Thoracic aorta (tissue), 2 donors: ENCODE data around the gene CLSTN2. TPM values are rescaled to one million over a fixed set of nuclear protein-coding genes. Genes with fewer than 3 reads are reported as not detected.

Source experiments
- ATAC-seq: fragments of 150-250 bp; one replicate; pipeline ENCODE4 v1.8.0; 2017; ENCODE audit warnings: low read depth; ENCODE audit not compliant: insufficient number of reproducible peaks, low FRiP score
- DNase-seq: peaks from one replicate; pipeline ENCODE4 v3.0.0-alpha.2; 2020; ENCODE audit warnings: low spot score
- H3K27ac ChIP-seq, 2 donors: fragments of 200-600 bp; sonication (generic); 1 replicate in 1 of 2; 2 replicates in 1 of 2; pipeline ENCODE4 v1.5.1; 2016; ENCODE audit warnings: mild to moderate bottlenecking in 2 of 2, moderate library complexity in 2 of 2
- H3K27me3 ChIP-seq: fragments of 200-600 bp; sonication (generic); replicated peaks from 2 replicates; pipeline ENCODE4 v1.6.0; 2016; ENCODE audit warnings: mild to moderate bottlenecking; ENCODE audit not compliant: insufficient read depth
- H3K36me3 ChIP-seq: fragments of 200-600 bp; sonication (generic); one replicate; pipeline ENCODE4 v1.5.1; 2016
- H3K4me1 ChIP-seq, 2 donors: fragments of 200-600 bp; sonication (generic); 1 replicate in 1 of 2; 2 replicates in 1 of 2; pipeline versions ENCODE4 v1.5.1 to v1.6.0; 2016; ENCODE audit warnings: low read depth in 2 of 2, mild to moderate bottlenecking in 1 of 2; ENCODE audit not compliant: control insufficient read depth in 1 of 2
- H3K4me3 ChIP-seq: fragments of 200-600 bp; sonication (generic); 2 replicates; pipeline ENCODE4 v1.5.1; 2016; ENCODE audit warnings: mild to moderate bottlenecking
- H3K9me3 ChIP-seq: fragments of 200-600 bp; sonication (generic); 2 replicates; pipeline ENCODE4 v1.5.1; 2016
- total RNA-seq, 2 donors: library from RNA; depleted of rRNA; stranded (reverse); fragments of >200 nt; gene quantifications; one replicate each; pipeline versions ENCODE4 v1.1.0 to v1.2.3, GENCODE V29; 2016
- TF ChIP-seq, protein P1 (sequence below): fragments of 200-600 bp; sonication (generic); IDR thresholded peaks from one replicate; pipeline ENCODE4 v1.5.1; 2019; ENCODE audit warnings: antibody characterized with exemption

CLSTN2 gene
- total RNA-seq, 2 donors from 2014 or later = 7.6 to 15.7 TPM

DNA sequence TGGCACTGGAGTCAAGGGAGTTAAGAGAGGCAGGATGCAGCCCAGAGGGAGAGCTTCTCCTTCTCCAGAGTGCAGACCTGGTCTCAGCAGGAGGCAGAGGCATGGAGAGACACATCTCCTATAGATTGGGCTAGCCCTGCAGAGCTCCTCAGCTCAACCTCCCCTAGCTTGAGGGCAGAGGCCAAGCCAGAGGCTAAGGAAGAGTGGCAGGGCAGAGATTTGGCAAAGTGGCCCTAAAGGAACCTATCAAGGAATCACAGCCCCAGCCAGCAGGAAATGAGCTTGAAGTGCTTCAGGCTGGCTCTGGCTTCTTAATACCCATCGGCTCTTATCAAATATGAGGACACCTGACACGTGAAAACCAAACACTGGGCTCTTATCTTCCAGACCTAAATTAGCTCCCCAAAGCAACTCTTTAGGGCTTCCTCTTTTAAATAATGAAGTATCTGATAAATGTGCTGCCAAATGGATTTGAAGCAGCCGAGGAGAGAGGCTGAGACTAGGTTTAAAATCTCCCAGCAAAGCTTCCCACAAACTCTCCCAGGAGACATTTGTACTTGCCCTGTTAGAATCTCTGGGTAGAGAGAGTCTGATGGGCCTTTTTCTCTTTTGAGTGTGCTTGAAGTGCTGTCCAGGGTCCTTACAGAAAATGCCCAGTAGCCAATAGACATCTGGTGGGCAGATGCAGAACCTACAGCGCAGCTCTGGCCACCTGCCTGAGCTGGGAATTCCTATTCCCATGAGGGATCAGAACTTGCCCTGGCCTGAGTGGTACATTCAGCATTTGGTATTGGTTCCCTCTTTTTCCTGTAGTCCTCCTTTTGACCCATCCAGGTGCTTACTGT is 271.4 kb downstream of the CLSTN2 start:
- Histone ChIP-seq H3K27ac (no peak overlapping the region), H3K4me3 (no peak overlapping the region), H3K9me3 (no peaks in the 10 kb centered on the region), H3K4me1 (no peaks in the 10 kb centered on the region), H3K36me3 (no peaks in the 10 kb centered on the region), H3K27me3 (no peaks in the 10 kb centered on the region)
- TF ChIP-seq, protein P1, sequence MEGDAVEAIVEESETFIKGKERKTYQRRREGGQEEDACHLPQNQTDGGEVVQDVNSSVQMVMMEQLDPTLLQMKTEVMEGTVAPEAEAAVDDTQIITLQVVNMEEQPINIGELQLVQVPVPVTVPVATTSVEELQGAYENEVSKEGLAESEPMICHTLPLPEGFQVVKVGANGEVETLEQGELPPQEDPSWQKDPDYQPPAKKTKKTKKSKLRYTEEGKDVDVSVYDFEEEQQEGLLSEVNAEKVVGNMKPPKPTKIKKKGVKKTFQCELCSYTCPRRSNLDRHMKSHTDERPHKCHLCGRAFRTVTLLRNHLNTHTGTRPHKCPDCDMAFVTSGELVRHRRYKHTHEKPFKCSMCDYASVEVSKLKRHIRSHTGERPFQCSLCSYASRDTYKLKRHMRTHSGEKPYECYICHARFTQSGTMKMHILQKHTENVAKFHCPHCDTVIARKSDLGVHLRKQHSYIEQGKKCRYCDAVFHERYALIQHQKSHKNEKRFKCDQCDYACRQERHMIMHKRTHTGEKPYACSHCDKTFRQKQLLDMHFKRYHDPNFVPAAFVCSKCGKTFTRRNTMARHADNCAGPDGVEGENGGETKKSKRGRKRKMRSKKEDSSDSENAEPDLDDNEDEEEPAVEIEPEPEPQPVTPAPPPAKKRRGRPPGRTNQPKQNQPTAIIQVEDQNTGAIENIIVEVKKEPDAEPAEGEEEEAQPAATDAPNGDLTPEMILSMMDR = no peak
- DNase-seq = no peak
- no peak for ATAC-seq

GRCh38 chr3:140207541-140207940 is 272.6 kb downstream of the CLSTN2 start:
- no peaks in the 10 kb centered on the region for H3K9me3 ChIP-seq
- no peak overlapping the region for H3K27ac ChIP-seq
- no peaks in the 10 kb centered on the region for H3K36me3 ChIP-seq
- no peak for ATAC-seq
- no peak overlapping the region for H3K4me3 ChIP-seq
- no peak for DNase-seq
- no peaks in the 10 kb centered on the region for H3K27me3 ChIP-seq
- TF ChIP-seq, protein P1 = no peak
- H3K4me1 ChIP-seq = no peaks in the 10 kb centered on the region

DNA sequence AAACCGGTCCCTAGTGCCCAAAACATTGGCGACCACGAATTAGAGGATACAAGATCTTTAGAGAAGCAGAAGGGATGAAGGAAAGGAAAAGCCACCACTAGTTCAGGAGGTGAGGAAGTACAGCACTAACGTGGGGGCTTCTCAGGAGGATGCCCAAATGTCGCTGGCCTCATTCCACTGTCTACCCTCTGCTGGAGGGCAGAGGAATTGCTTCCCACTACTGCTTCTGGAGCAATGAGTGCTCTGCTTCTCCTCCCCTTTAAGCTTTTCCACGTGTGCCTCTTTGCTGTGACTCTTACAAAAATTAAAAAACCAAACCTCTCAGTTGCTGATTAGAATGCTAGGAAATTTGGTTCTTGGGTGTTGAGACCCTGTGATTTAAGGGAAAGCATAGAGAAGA is 281.3 kb downstream of the CLSTN2 start:
- Histone ChIP-seq H3K27me3 (no peaks in the 10 kb centered on the region), H3K4me3 (no peak overlapping the region), H3K9me3 (no peaks in the 10 kb centered on the region), H3K4me1 (no peaks in the 10 kb centered on the region), H3K36me3 (no peaks in the 10 kb centered on the region), H3K27ac (no peak overlapping the region)
- DNase-seq = no peak
- ATAC-seq = no peak
- TF ChIP-seq, protein P1 = no peak

DNA sequence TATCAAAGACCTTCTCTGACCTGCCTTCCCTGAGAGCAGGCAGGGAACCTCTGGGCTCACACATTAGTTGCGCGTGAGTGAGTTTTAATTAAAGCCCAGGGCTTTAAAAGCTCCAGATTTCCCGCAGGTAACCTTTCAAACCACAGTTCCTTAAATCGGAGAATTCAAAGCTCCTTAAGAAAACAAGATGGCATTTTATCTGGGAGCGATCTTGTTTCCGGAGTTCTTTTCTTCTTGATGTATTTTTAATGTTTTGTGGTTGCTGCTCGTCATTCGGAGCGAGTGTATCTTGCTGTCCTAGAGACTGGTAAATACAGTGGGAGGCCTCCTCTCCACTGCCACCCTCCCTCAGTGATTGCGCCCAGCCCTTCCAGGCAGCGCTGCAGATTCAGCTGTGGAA is 284.3 kb downstream of the CLSTN2 start:
- TF ChIP-seq, protein P1 = no peak
- no peak for DNase-seq
- ATAC-seq = no peak

DNA sequence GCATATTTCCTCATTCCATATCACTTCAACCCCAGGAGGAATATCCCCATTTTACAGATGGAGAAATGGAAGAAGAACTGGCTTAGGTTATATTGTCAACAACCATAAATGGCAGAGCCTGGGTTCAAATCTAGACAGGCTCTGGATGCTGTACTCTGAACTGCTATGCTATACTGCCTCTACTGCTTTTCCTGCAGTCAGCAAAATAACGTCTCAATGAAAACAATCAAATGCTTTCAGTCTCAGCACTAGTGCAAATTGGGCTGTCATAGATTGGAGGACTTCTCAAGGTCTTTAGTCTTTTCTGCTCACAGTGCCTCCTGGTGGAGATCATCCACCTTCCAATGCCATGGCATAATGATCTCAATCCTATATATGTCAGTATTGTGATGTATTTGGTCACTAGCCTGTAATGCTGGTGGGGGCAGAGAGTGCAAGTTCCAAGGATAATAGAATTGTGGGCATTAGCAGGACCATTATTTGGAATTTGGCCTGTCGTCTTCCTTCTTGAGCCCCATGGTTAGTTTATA is 285.0 kb downstream of the CLSTN2 start:
- no peaks in the 10 kb centered on the region for H3K27me3 ChIP-seq
- TF ChIP-seq, protein P1 = no peak
- H3K4me3 ChIP-seq = no peak overlapping the region
- H3K9me3 ChIP-seq = no peaks in the 10 kb centered on the region
- no peaks in the 10 kb centered on the region for H3K4me1 ChIP-seq
- DNase-seq = no peak
- H3K36me3 ChIP-seq = no peaks in the 10 kb centered on the region
- ATAC-seq = no peak
- no peak overlapping the region for H3K27ac ChIP-seq

More for the DNA sequence above, 284.3 kb downstream of the CLSTN2 start:
- H3K4me1 ChIP-seq = no peaks in the 10 kb centered on the region
- H3K9me3 ChIP-seq = no peaks in the 10 kb centered on the region
- H3K36me3 ChIP-seq = no peaks in the 10 kb centered on the region
- no peak overlapping the region for H3K27ac ChIP-seq
- H3K27me3 ChIP-seq = no peaks in the 10 kb centered on the region
- H3K4me3 ChIP-seq = no peak overlapping the region
